Smooth muscle cell (in vitro differentiated cells): ENCODE measurements around the gene HRH1. TPM values are rescaled to one million over a fixed set of nuclear protein-coding genes. Genes with fewer than 3 reads are reported as not detected.

Experiments used
- DNase-seq: peaks from one replicate; lab custom pipeline; 2025; ENCODE audit not compliant: unreplicated experiment; lab: John Stamatoyannopoulos, UW
- H2AFZ ChIP-seq: fragments of 200-600 bp; sonication (generic); 2 replicates; pipeline ENCODE4 v1.6.0; 2016; ENCODE audit warnings: antibody characterized with exemption, low read depth, mild to moderate bottlenecking
- H3F3A ChIP-seq: fragments of 200-600 bp; sonication (generic); 2 replicates; pipeline ENCODE4 v1.6.0; 2017; ENCODE audit warnings: antibody characterized with exemption, low read depth
- H3K27ac ChIP-seq: fragments of 200-600 bp; sonication (generic); 2 replicates; pipeline ENCODE4 v1.5.1; 2016; ENCODE audit warnings: low read depth, mild to moderate bottlenecking
- H3K27me3 ChIP-seq: fragments of 200-600 bp; sonication (generic); 2 replicates; pipeline ENCODE4 v1.6.1; 2016; ENCODE audit warnings: low read depth, mild to moderate bottlenecking
- H3K36me3 ChIP-seq: fragments of 200-600 bp; sonication (generic); 2 replicates; pipeline ENCODE4 v1.5.1; 2016; ENCODE audit warnings: low read depth
- H3K4me1 ChIP-seq: fragments of 200-600 bp; sonication (generic); 2 replicates; pipeline ENCODE4 v1.5.1; 2016; ENCODE audit warnings: low read depth
- H3K4me2 ChIP-seq: fragments of 200-600 bp; sonication (generic); 2 replicates; pipeline ENCODE4 v1.6.0; 2016; ENCODE audit warnings: mild to moderate bottlenecking
- H3K4me3 ChIP-seq: fragments of 200-600 bp; sonication (generic); 2 replicates; pipeline ENCODE4 v1.5.1; 2016; ENCODE audit warnings: mild to moderate bottlenecking
- H3K79me2 ChIP-seq: fragments of 200-600 bp; sonication (generic); 2 replicates; pipeline ENCODE4 v1.6.0; 2016; ENCODE audit warnings: low read depth, mild to moderate bottlenecking
- H3K9ac ChIP-seq: fragments of 200-600 bp; sonication (generic); 2 replicates; pipeline ENCODE4 v1.6.0; 2016; ENCODE audit warnings: low read depth
- H3K9me3 ChIP-seq: fragments of 200-600 bp; sonication (generic); replicated peaks from 2 replicates; pipeline ENCODE4 v1.5.1; 2016; ENCODE audit warnings: low read depth
- H4K20me1 ChIP-seq: fragments of 200-600 bp; sonication (generic); 2 replicates; pipeline ENCODE4 v1.6.0; 2016; ENCODE audit warnings: low read depth
- CTCF ChIP-seq: fragments of 200-600 bp; sonication (generic); IDR thresholded peaks from 2 replicates; pipeline ENCODE4 v1.5.1; 2017; ENCODE audit warnings: borderline replicate concordance, mild to moderate bottlenecking, antibody characterized with exemption; ENCODE audit not compliant: insufficient read depth, poor library complexity, severe bottlenecking
- WGBS: methylation state at CpG from one replicate; pipeline ENCODE4 v1.1.7; 2016; ENCODE audit warnings: low lambda C conversion rate; 5-methylcytosine and 5-hydroxymethylcytosine counted together
- polyA plus RNA-seq: library from polyadenylated mRNA; unstranded; fragments of >200 nt; fragmentation: Nextera tagmentation; extraction: Ambion mirVana; gene quantifications from 2 replicates; pipeline ENCODE4 v1.2.1, GENCODE V29; 2016
- total RNA-seq: library from RNA; depleted of rRNA; stranded (reverse); fragments of >200 nt; gene quantifications from 2 replicates; pipeline ENCODE4 v1.2.3, GENCODE V29; 2014

The HRH1 gene
- total and polyA plus RNA-seq, 2 experiments from 2014 or later, result 7.3 to 9.9 TPM

GRCh38 chr3:11132861-11133260 is 21.4 kb upstream of the HRH1 start:
- DNase-seq, result no peak
- WGBS, result 83% methylated on average over 4 of the region's 4 CpGs
- TF ChIP-seq CTCF, result no peak

GRCh38 chr3:11134794-11135193 is 19.5 kb upstream of the HRH1 start:
- DNase-seq, result no peak
- 81% methylated on average over 2 of the region's 2 CpGs for WGBS
- no peak for TF ChIP-seq CTCF
- H3K4me3 ChIP-seq, result no peak overlapping the region
- no peaks in the 10 kb centered on the region for H3K79me2 ChIP-seq
- H3K4me2 ChIP-seq, result no peak overlapping the region
- H3K27ac ChIP-seq, result no peak overlapping the region
- no peaks in the 10 kb centered on the region for H4K20me1 ChIP-seq
- H3F3A ChIP-seq, result peaks cover 6% of the 10 kb centered on the region
- H3K4me1 ChIP-seq, result peaks cover 5% of the 10 kb centered on the region
- no peaks in the 10 kb centered on the region for H3K9me3 ChIP-seq
- no peaks in the 10 kb centered on the region for H3K36me3 ChIP-seq
- no peak overlapping the region for H3K9ac ChIP-seq
- H3K27me3 ChIP-seq, result no peaks in the 10 kb centered on the region
- no peak overlapping the region for H2AFZ ChIP-seq

More at GRCh38 chr3:11132861-11133260, 21.4 kb upstream of the HRH1 start:
- Histone ChIP-seq H3K9ac (no peak overlapping the region), H3F3A (peaks cover 6% of the 10 kb centered on the region), H3K9me3 (no peaks in the 10 kb centered on the region), H3K4me3 (no peak overlapping the region), H3K27ac (no peak overlapping the region), H3K4me1 (peaks cover 5% of the 10 kb centered on the region), H3K27me3 (no peaks in the 10 kb centered on the region), H3K79me2 (no peaks in the 10 kb centered on the region), H4K20me1 (no peaks in the 10 kb centered on the region), H3K4me2 (no peak overlapping the region), H3K36me3 (no peaks in the 10 kb centered on the region), H2AFZ (no peak overlapping the region)

- Histone ChIP-seq H3K4me3 (no peak overlapping the region), H3K27ac (peak overlapping the region; percentile 98), H3K4me1 (peaks cover 5% of the 10 kb centered on the region), H3K9ac (peak overlapping the region; percentile 77), H3F3A (peaks cover 6% of the 10 kb centered on the region), H3K79me2 (no peaks in the 10 kb centered on the region), H3K27me3 (no peaks in the 10 kb centered on the region), H4K20me1 (no peaks in the 10 kb centered on the region), H3K9me3 (no peaks in the 10 kb centered on the region), H3K4me2 (peak overlapping the region; percentile 80), H3K36me3 (no peaks in the 10 kb centered on the region), H2AFZ (no peak overlapping the region)
- no peak for DNase-seq
- TF ChIP-seq CTCF, result no peak
- 88% methylated on average over 3 of the region's 3 CpGs for WGBS
These were observed 18.2 kb upstream of the HRH1 start for GRCh38 chr3:11136116-11136515.

- no peaks in the 10 kb centered on the region for H3K79me2 ChIP-seq
- no peak for TF ChIP-seq CTCF
- peaks cover 6% of the 10 kb centered on the region for H3F3A ChIP-seq
- H3K27me3 ChIP-seq, result no peaks in the 10 kb centered on the region
- no peaks in the 10 kb centered on the region for H3K9me3 ChIP-seq
- peak; percentile 44 for DNase-seq
- H3K9ac ChIP-seq, result peak overlapping the region; percentile 91
- H4K20me1 ChIP-seq, result no peaks in the 10 kb centered on the region
- H3K4me2 ChIP-seq, result peak overlapping the region; percentile 80
- H3K27ac ChIP-seq, result peak overlapping the region; percentile 98
- H3K4me3 ChIP-seq, result peak overlapping the region; percentile 36
- H2AFZ ChIP-seq, result no peak overlapping the region
- H3K4me1 ChIP-seq, result peaks cover 5% of the 10 kb centered on the region
- H3K36me3 ChIP-seq, result no peaks in the 10 kb centered on the region
- WGBS, result 21% methylated on average over 22 of the region's 22 CpGs
These were observed 17.3 kb upstream of the HRH1 start for GRCh38 chr3:11136830-11137626.
